WTC11 (cell line): ENCODE results near the gene CNTNAP2.

ENCODE experiments used
- CBFB ChIP-seq: sonication (generic); formaldehyde crosslinking; IDR thresholded peaks from 2 replicates; pipeline ENCODE4 v1.8.1; 2022; ENCODE audit warnings: mild to moderate bottlenecking, low read depth, missing genetic modification reagents
- CTCF ChIP-seq: fragments of 200-600 bp; IDR thresholded peaks from 2 replicates; pipeline ENCODE4 v1.8.0; 2022; ENCODE audit warnings: antibody characterized with exemption
- E2F1 ChIP-seq: sonication (generic); formaldehyde crosslinking; IDR thresholded peaks from 2 replicates; pipeline ENCODE4 v1.8.0; 2022; ENCODE audit warnings: mild to moderate bottlenecking, missing genetic modification reagents
- FOXK1 ChIP-seq: sonication (generic); formaldehyde crosslinking; IDR thresholded peaks from 2 replicates; pipeline ENCODE4 v1.8.0; 2022; ENCODE audit warnings: mild to moderate bottlenecking, moderate library complexity, missing genetic modification reagents
- MAX ChIP-seq: sonication (generic); formaldehyde crosslinking; IDR thresholded peaks from 2 replicates; pipeline ENCODE4 v1.8.0; 2022; ENCODE audit warnings: mild to moderate bottlenecking, missing genetic modification reagents
- NFYB ChIP-seq: sonication (generic); formaldehyde crosslinking; conservative IDR thresholded peaks from 2 replicates; pipeline ENCODE4 v1.8.0; 2022; ENCODE audit warnings: low read depth, missing genetic modification reagents
- OVOL2 ChIP-seq: fragments of 250-450 bp; sonication (Bioruptor Pico); IDR thresholded peaks from 2 replicates; pipeline ENCODE4 v1.9.0; 2021; ENCODE audit warnings: mild to moderate bottlenecking, borderline replicate concordance
- TCF7 ChIP-seq: sonication (generic); formaldehyde crosslinking; IDR thresholded peaks from 2 replicates; pipeline ENCODE4 v1.8.0; 2022; ENCODE audit warnings: mild to moderate bottlenecking, low read depth, missing genetic modification reagents, moderate library complexity
- ZNF138 ChIP-seq: sonication (generic); formaldehyde crosslinking; conservative IDR thresholded peaks from 2 replicates; pipeline ENCODE4 v1.8.1; 2022; ENCODE audit warnings: mild to moderate bottlenecking, moderate library complexity, missing genetic modification reagents

- TF ChIP-seq NFYB (CRISPR knock-in tag): no peak
- TF ChIP-seq CTCF: no peak
- no peak for TF ChIP-seq TCF7 (CRISPR knock-in tag)
- no peak for TF ChIP-seq E2F1 (CRISPR knock-in tag)
- TF ChIP-seq OVOL2 (CRISPR knock-in tag): no peak
- TF ChIP-seq ZNF138 (CRISPR knock-in tag): no peak
- no peak for TF ChIP-seq MAX (CRISPR knock-in tag)
- no peak for TF ChIP-seq FOXK1 (CRISPR knock-in tag)
- TF ChIP-seq CBFB (CRISPR knock-in tag): no peak
These were observed 1926.5 kb downstream of the CNTNAP2 start for GRCh38 chr7:148042935-148043631.
